Parathyroid adenoma (tissue), 2 donors: ENCODE results near the gene FIGN.
A peak's percentile ranks its signal among the peaks of the same experiment; 100 is the strongest.

Experiments used
- H2AFZ ChIP-seq: fragments of 300-600 bp; sonication (generic); one replicate; pipeline ENCODE4 v1.7.0; 2017; ENCODE audit warnings: antibody characterized with exemption, mild to moderate bottlenecking
- H3K27ac ChIP-seq: fragments of 300-600 bp; sonication (generic); one replicate; pipeline ENCODE4 v1.7.0; 2017
- H3K27me3 ChIP-seq: fragments of 300-600 bp; sonication (generic); one replicate; pipeline ENCODE4 v1.7.0; 2017; ENCODE audit warnings: low read length; ENCODE audit not compliant: control insufficient read depth, insufficient read depth
- H3K36me3 ChIP-seq: fragments of 300-600 bp; sonication (generic); one replicate; pipeline ENCODE4 v1.7.0; 2017; ENCODE audit warnings: low read length; ENCODE audit not compliant: control insufficient read depth, insufficient read depth
- H3K4me1 ChIP-seq: fragments of 300-600 bp; sonication (generic); one replicate; pipeline ENCODE4 v1.7.0; 2017; ENCODE audit warnings: control low read depth
- H3K4me2 ChIP-seq: fragments of 300-600 bp; sonication (generic); one replicate; pipeline ENCODE4 v1.7.0; 2017; ENCODE audit warnings: low read length
- H3K4me3 ChIP-seq: fragments of 300-600 bp; sonication (generic); one replicate; pipeline ENCODE4 v1.7.0; 2017; ENCODE audit warnings: low read depth, low read length
- H3K79me2 ChIP-seq: fragments of 300-600 bp; sonication (generic); one replicate; pipeline ENCODE4 v1.7.0; 2017; ENCODE audit warnings: control low read depth
- H3K9ac ChIP-seq: fragments of 300-600 bp; sonication (generic); one replicate; pipeline ENCODE4 v1.7.0; 2017; ENCODE audit warnings: mild to moderate bottlenecking
- H3K9me3 ChIP-seq: fragments of 300-600 bp; sonication (generic); one replicate; pipeline ENCODE4 v1.7.0; 2017; ENCODE audit warnings: low read length; ENCODE audit not compliant: control insufficient read depth
- TF ChIP-seq, protein P1 (sequence below): fragments of 300-600 bp; sonication (generic); IDR thresholded peaks from one replicate; pipeline ENCODE4 v1.7.0; 2017; ENCODE audit warnings: antibody characterized with exemption, mild to moderate bottlenecking
- donor health status: primary hyperparathyroidism.

Gene FIGN, protein sequence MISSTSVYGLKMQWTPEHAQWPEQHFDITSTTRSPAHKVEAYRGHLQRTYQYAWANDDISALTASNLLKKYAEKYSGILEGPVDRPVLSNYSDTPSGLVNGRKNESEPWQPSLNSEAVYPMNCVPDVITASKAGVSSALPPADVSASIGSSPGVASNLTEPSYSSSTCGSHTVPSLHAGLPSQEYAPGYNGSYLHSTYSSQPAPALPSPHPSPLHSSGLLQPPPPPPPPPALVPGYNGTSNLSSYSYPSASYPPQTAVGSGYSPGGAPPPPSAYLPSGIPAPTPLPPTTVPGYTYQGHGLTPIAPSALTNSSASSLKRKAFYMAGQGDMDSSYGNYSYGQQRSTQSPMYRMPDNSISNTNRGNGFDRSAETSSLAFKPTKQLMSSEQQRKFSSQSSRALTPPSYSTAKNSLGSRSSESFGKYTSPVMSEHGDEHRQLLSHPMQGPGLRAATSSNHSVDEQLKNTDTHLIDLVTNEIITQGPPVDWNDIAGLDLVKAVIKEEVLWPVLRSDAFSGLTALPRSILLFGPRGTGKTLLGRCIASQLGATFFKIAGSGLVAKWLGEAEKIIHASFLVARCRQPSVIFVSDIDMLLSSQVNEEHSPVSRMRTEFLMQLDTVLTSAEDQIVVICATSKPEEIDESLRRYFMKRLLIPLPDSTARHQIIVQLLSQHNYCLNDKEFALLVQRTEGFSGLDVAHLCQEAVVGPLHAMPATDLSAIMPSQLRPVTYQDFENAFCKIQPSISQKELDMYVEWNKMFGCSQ

DNA sequence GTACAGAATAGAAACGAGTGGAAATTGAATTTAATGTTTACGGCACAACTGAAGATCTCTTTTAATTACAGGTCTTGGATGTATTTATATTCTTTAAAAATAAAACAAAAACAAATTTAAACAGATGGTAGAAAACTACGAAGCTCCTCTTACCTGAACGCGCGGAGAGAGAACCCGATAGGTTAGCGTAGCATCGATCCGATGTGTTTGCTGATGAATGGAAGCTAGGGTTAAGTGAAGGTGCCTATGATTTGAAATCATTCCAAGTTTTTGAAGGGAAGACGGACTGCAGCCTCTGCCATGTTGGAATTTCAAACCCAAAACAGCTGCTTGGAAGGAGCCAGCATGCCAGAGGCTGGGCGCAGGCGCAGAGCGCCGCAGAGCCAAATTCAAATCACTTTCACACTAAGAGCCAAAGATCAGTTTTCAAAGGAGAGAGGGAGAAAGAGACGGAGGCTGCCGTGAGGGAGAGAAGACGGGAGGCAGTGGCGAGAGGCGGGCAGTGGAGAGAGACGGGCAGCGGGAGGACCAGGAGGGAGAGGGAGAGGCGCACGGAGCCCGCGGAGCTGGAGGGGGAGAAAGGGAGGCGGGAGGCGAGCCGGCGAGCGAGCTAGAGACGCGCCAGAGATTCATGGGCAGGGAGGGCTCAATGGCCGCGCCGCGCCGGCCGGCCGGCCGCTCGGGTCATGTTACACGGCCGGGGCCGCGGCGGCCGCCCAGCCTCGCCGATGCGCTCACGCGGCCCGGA is at the start of gene FIGN:
Gene FIGN (minus strand): TSS at position 324 of the 748 bp plus-strand sequence. CDS start 1,081 bp downstream, outside the sequence.
- peaks cover 4% of the 10 kb centered on the region for H3K4me1 ChIP-seq
- H3K36me3 ChIP-seq: no peaks in the 10 kb centered on the region
- H3K9ac ChIP-seq: peak within 1 kb of the TSS; percentile 57
- peak within 1 kb of the TSS; percentile 85 for H3K27ac ChIP-seq
- TF ChIP-seq, protein P1, sequence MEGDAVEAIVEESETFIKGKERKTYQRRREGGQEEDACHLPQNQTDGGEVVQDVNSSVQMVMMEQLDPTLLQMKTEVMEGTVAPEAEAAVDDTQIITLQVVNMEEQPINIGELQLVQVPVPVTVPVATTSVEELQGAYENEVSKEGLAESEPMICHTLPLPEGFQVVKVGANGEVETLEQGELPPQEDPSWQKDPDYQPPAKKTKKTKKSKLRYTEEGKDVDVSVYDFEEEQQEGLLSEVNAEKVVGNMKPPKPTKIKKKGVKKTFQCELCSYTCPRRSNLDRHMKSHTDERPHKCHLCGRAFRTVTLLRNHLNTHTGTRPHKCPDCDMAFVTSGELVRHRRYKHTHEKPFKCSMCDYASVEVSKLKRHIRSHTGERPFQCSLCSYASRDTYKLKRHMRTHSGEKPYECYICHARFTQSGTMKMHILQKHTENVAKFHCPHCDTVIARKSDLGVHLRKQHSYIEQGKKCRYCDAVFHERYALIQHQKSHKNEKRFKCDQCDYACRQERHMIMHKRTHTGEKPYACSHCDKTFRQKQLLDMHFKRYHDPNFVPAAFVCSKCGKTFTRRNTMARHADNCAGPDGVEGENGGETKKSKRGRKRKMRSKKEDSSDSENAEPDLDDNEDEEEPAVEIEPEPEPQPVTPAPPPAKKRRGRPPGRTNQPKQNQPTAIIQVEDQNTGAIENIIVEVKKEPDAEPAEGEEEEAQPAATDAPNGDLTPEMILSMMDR: no peak
- no peaks in the 10 kb centered on the region for H3K79me2 ChIP-seq
- H3K27me3 ChIP-seq: no peaks in the 10 kb centered on the region
- H3K4me2 ChIP-seq: peak within 1 kb of the TSS; percentile 91
- peak within 1 kb of the TSS; percentile 96 for H2AFZ ChIP-seq
- no peaks in the 10 kb centered on the region for H3K9me3 ChIP-seq
- peak within 1 kb of the TSS; percentile 79 for H3K4me3 ChIP-seq

DNA sequence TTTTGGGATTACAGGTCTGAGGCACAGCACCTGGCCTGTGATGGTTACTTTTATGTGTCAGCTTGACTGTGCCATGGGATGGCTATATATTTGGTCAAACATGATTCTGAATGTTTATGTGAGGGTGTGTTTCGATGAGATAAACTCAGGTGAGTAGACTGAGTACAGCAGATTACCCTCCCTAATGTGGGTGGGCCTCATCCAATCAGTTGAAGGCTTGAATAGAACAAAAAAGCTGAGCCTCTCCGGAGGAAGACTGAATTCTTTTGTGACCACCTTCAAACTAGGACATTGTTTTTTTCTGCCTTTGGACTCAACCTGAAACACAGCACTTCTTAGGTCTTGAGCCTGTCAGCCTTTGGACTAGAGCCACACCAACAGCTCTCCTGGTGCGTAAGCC is 49.4 kb upstream of the FIGN start:
- Histone ChIP-seq H3K4me3 (no peak overlapping the region), H3K9ac (no peak overlapping the region), H3K4me2 (no peak overlapping the region), H3K4me1 (no peaks in the 10 kb centered on the region), H3K27ac (no peak overlapping the region), H2AFZ (no peak overlapping the region), H3K27me3 (no peaks in the 10 kb centered on the region), H3K9me3 (no peaks in the 10 kb centered on the region), H3K79me2 (no peaks in the 10 kb centered on the region), H3K36me3 (no peaks in the 10 kb centered on the region)
- TF ChIP-seq, protein P1: no peak

DNA sequence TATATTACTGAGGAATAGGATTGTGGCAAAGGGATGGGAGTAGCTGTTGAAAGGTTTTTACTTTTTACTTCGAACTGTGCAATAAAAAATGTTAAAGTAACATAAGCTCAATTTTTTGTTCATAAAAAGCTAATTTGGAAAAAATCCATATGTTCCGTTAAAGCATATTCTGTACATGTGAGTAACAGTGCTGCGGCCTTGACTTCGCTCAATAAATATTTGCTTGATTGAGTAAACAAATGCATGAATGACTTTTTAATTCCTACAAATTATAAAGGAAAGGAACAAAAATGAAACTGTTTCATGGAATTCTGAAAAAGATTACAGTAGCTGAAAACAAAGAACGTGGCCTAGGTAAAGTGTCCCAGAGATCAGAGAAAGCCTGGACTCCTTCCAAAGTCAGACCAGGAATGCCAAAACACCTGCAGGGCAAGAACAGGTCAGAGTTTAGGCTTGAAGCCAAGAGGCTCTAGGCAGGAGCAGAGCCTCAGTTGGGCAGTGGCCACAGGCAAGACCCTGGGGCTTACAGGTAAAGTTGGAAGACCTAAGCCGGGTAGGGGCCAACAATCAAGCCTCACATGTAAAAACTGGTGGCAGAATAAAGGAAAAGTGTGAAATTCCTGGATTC is 44.3 kb upstream of the FIGN start:
- H3K79me2 ChIP-seq: no peaks in the 10 kb centered on the region
- no peak overlapping the region for H3K27ac ChIP-seq

DNA sequence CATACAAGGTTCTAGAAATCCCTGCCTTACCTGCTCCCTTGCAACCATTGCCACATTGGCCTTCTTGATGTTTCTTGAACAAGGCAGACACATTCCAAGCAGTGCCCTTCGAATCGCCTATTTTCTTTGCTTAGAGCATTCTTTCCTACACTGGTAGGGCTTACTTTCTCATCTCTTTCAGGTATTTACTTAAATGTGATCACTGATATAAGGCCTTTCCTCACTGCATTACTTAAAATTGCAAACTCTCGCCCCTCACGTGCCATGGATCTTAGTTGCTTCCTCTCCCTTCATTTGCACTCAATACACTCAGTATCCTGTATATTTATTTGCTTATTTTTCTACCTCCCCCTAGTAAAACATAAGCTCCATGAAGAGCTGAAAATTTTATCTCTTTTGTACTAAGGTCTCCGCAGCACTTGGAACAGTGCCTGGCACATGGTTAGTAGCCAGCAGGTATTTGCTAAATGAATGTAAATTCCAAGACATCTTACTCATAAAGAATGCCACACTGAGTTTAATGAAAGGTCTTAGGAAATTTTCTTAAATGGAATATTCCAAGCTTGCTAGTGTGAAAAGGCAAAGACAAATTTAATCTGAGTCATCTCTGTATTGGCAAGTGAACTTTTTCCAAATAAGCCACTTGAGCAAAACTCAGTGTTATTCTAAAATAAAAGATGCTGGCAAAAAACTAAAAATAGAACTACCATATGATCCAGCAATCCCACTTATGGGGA is 42.4 kb upstream of the FIGN start:
- no peak overlapping the region for H3K4me3 ChIP-seq
- no peaks in the 10 kb centered on the region for H3K27me3 ChIP-seq
- H3K27ac ChIP-seq: no peak overlapping the region
- H3K4me1 ChIP-seq: no peaks in the 10 kb centered on the region
- no peak overlapping the region for H3K4me2 ChIP-seq
- H3K9me3 ChIP-seq: no peaks in the 10 kb centered on the region
- H3K79me2 ChIP-seq: no peaks in the 10 kb centered on the region
- no peak overlapping the region for H2AFZ ChIP-seq
- TF ChIP-seq, protein P1: no peak
- H3K36me3 ChIP-seq: no peaks in the 10 kb centered on the region
- H3K9ac ChIP-seq: no peak overlapping the region

More for the DNA sequence above, 44.3 kb upstream of the FIGN start:
- peak overlapping the region; percentile 14 for H3K4me2 ChIP-seq
- no peak overlapping the region for H2AFZ ChIP-seq
- H3K9me3 ChIP-seq: no peaks in the 10 kb centered on the region
- TF ChIP-seq, protein P1: no peak
- H3K4me1 ChIP-seq: no peaks in the 10 kb centered on the region
- no peaks in the 10 kb centered on the region for H3K36me3 ChIP-seq
- no peaks in the 10 kb centered on the region for H3K27me3 ChIP-seq
- H3K9ac ChIP-seq: no peak overlapping the region
- H3K4me3 ChIP-seq: no peak overlapping the region
